ENCODE measurements around the gene SYT6.

SYT6 gene

GRCh38 chr1:114153261-114154145 lies at the start of gene SYT6:
SYT6 (minus strand) TSS chr1:114153869; CDS start chr1:114153772, 97 bp downstream.
- no peak for DNase-seq (ENCODE audit: low read depth)
- TF ChIP-seq, protein P1, sequence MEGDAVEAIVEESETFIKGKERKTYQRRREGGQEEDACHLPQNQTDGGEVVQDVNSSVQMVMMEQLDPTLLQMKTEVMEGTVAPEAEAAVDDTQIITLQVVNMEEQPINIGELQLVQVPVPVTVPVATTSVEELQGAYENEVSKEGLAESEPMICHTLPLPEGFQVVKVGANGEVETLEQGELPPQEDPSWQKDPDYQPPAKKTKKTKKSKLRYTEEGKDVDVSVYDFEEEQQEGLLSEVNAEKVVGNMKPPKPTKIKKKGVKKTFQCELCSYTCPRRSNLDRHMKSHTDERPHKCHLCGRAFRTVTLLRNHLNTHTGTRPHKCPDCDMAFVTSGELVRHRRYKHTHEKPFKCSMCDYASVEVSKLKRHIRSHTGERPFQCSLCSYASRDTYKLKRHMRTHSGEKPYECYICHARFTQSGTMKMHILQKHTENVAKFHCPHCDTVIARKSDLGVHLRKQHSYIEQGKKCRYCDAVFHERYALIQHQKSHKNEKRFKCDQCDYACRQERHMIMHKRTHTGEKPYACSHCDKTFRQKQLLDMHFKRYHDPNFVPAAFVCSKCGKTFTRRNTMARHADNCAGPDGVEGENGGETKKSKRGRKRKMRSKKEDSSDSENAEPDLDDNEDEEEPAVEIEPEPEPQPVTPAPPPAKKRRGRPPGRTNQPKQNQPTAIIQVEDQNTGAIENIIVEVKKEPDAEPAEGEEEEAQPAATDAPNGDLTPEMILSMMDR (conservative IDR thresholded peaks at IDR 0.05; ENCODE audit: low read depth, low read length), result no peak
- H3K4me3 ChIP-seq (ENCODE audit: low read depth, low read length), result no peak within 1 kb of the TSS

GRCh38 chr1:114201486-114201885 lies 47.8 kb upstream of the SYT6 start:
- no peak overlapping the region for H3K4me3 ChIP-seq (ENCODE audit: low read depth, low read length)
- DNase-seq (ENCODE audit: low read depth), result no peak
- TF ChIP-seq, protein P1 (conservative IDR thresholded peaks at IDR 0.05; ENCODE audit: low read depth, low read length), result no peak

GRCh38 chr1:114199017-114199594 lies 45.4 kb upstream of the SYT6 start:
- TF ChIP-seq, protein P1 (conservative IDR thresholded peaks at IDR 0.05; ENCODE audit: low read depth, low read length), result no peak
- DNase-seq (ENCODE audit: low read depth), result no peak
- no peak overlapping the region for H3K4me3 ChIP-seq (ENCODE audit: low read depth, low read length)

- no peak for DNase-seq (ENCODE audit: low read depth)
- TF ChIP-seq, protein P1 (conservative IDR thresholded peaks at IDR 0.05; ENCODE audit: low read depth, low read length), result no peak
- no peak overlapping the region for H3K4me3 ChIP-seq (ENCODE audit: low read depth, low read length)
Observed at GRCh38 chr1:114196992-114197907, 43.6 kb upstream of the SYT6 start.

- H3K4me3 ChIP-seq (ENCODE audit: low read depth, low read length), result no peak overlapping the region
- no peak for DNase-seq (ENCODE audit: low read depth)
- TF ChIP-seq, protein P1 (conservative IDR thresholded peaks at IDR 0.05; ENCODE audit: low read depth, low read length), result no peak
Observed at GRCh38 chr1:114195819-114196218, 42.1 kb upstream of the SYT6 start.

- H3K4me3 ChIP-seq (ENCODE audit: low read depth, low read length), result no peak overlapping the region
- DNase-seq (ENCODE audit: low read depth), result no peak
- TF ChIP-seq, protein P1 (conservative IDR thresholded peaks at IDR 0.05; ENCODE audit: low read depth, low read length), result no peak
Observed at GRCh38 chr1:114192328-114192727, 38.7 kb upstream of the SYT6 start.
